ENCODE data around the gene ANKRD55.

DNA sequence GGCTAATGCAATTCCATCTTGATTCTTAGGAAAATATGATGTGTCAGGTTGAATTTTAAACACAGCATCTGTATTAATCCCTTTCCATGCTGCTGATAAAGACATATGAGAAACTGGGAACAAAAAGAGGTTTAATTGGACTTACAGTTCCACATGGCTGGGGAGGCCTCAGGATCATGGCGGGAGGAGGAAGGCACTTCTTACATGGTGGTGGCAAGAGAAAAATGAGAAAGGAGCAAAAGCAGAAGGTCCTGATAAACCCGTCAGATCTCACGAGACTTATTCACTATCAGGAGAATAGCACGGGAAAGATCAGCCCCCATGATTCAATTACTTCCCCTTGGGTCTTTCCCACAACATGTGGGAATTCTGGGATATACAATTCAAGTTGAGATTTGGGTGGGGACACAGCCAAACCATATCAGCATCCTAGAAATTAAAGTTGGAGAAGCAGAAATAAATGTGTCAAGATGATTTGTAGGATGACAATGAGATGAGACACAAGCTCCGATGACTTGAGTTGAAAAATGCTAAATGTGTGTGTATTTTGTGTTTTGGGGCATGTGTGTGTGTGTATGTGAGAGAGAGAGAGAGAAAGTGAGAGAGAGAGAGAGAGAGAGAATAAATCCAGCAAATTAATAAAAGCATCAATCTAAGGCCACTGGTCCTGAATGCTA is 48.5 kb upstream of the ANKRD55 start:
- TF ChIP-seq POLR2AphosphoS5 (IDR thresholded peaks at IDR 0.05), result no peak
- TF ChIP-seq, protein P1, sequence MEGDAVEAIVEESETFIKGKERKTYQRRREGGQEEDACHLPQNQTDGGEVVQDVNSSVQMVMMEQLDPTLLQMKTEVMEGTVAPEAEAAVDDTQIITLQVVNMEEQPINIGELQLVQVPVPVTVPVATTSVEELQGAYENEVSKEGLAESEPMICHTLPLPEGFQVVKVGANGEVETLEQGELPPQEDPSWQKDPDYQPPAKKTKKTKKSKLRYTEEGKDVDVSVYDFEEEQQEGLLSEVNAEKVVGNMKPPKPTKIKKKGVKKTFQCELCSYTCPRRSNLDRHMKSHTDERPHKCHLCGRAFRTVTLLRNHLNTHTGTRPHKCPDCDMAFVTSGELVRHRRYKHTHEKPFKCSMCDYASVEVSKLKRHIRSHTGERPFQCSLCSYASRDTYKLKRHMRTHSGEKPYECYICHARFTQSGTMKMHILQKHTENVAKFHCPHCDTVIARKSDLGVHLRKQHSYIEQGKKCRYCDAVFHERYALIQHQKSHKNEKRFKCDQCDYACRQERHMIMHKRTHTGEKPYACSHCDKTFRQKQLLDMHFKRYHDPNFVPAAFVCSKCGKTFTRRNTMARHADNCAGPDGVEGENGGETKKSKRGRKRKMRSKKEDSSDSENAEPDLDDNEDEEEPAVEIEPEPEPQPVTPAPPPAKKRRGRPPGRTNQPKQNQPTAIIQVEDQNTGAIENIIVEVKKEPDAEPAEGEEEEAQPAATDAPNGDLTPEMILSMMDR (IDR thresholded peaks at IDR 0.05), result no peak
- TF ChIP-seq POLR2A (IDR thresholded peaks at IDR 0.05; ENCODE audit: low read depth), result no peak
- no peak for TF ChIP-seq EP300 (IDR thresholded peaks at IDR 0.05)
